ENCODE data around the gene PEAR1.

GRCh38 chr1:156865865-156866248 is 27.7 kb upstream of the PEAR1 start:
- TF ChIP-seq EP300 (IDR thresholded peaks at IDR 0.05) (no peak), CTCF (IDR thresholded peaks at IDR 0.05) (no peak), POLR2A (IDR thresholded peaks at IDR 0.05) (no peak), POLR2AphosphoS5 (IDR thresholded peaks at IDR 0.05) (no peak)
